Nephron (organoid): ENCODE data around the gene DLX6.
"Not testable (repeated sequence)": the region's sequence is repeated elsewhere in the genome, so short reads cannot be mapped to it uniquely, and the experiment has no call there.

Experiments
- H3K27ac Mint-ChIP-seq, 3 experiments: 2 replicates each; pipeline ENCODE4 v1.8.0; 2020; ENCODE audit warnings: mixed read lengths in 3 of 3, mild to moderate bottlenecking in 2 of 3, moderate library complexity in 1 of 3
- H3K27me3 Mint-ChIP-seq: 2 replicates; pipeline ENCODE4 v1.8.0; 2021; ENCODE audit warnings: low read depth, mild to moderate bottlenecking, moderate library complexity, mixed read lengths
- H3K36me3 Mint-ChIP-seq: 2 replicates; pipeline ENCODE4 v1.8.0; 2020; ENCODE audit warnings: low read depth, mixed read lengths
- H3K4me1 Mint-ChIP-seq: 2 replicates; pipeline ENCODE4 v1.8.0; 2020; ENCODE audit warnings: mixed read lengths
- H3K4me3 Mint-ChIP-seq, 3 experiments: 2 replicates each; pipeline ENCODE4 v1.8.0; 2020; ENCODE audit warnings: mild to moderate bottlenecking in 3 of 3, mixed read lengths in 3 of 3, moderate library complexity in 2 of 3
- H3K9me3 Mint-ChIP-seq: 2 replicates; pipeline ENCODE4 v1.8.0; 2020; ENCODE audit warnings: mixed read lengths
- TF ChIP-seq, protein P1 (sequence below), 3 experiments: fragments of 200-600 bp; sonication (generic); IDR thresholded peaks; one replicate each; pipeline ENCODE4 v1.5.0; 2021; ENCODE audit warnings: antibody characterized with exemption in 3 of 3; ENCODE audit not compliant: unreplicated experiment in 3 of 3

Gene DLX6

DNA sequence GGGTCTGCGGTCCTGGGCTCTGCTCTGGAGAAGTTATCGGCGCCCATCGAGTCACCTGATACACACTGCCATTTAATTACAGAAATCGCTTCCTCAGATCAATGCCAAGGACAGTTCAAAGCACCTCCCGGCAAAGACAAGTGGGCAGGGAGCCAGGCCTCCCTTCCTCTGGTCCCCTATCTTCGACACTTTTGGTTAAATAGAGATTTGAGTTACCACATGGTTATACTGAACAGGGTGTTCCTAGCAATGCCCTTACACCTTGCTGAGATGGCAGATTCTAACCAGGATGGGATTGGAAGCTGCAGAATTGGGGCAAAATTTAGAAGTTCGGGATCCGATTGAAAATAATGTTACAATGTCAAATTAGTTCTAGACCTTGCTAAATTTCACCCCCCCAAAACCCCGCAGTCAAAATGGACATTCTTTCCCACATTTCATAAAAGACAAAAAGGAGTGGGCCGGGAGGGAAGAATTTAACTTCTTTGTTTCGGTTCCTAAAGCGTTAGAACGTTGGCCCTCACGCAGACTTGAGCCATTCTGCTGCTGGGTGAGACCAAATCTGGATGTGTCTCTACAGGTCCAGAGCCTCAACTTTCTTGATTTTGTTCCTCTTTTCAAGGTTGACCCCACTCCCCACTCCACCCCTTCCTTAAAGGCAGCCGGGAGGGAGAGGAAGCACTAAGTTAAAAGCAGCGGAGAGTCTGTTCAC, 21.5 kb downstream of the DLX6 start:
- Mint-ChIP-seq H3K27me3 (peaks cover 95% of the 10 kb centered on the region), H3K4me1 (peaks cover 47% of the 10 kb centered on the region), H3K27ac (no peak overlapping the region), H3K36me3 (no peaks in the 10 kb centered on the region), H3K4me3 (peak overlapping the region; percentile 80 to 88 (median 87)), H3K9me3 (no peaks in the 10 kb centered on the region)
- TF ChIP-seq, protein P1, sequence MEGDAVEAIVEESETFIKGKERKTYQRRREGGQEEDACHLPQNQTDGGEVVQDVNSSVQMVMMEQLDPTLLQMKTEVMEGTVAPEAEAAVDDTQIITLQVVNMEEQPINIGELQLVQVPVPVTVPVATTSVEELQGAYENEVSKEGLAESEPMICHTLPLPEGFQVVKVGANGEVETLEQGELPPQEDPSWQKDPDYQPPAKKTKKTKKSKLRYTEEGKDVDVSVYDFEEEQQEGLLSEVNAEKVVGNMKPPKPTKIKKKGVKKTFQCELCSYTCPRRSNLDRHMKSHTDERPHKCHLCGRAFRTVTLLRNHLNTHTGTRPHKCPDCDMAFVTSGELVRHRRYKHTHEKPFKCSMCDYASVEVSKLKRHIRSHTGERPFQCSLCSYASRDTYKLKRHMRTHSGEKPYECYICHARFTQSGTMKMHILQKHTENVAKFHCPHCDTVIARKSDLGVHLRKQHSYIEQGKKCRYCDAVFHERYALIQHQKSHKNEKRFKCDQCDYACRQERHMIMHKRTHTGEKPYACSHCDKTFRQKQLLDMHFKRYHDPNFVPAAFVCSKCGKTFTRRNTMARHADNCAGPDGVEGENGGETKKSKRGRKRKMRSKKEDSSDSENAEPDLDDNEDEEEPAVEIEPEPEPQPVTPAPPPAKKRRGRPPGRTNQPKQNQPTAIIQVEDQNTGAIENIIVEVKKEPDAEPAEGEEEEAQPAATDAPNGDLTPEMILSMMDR (IDR thresholded peaks at IDR 0.05; ENCODE audit: unreplicated experiment in 3 of 3): no peak

DNA sequence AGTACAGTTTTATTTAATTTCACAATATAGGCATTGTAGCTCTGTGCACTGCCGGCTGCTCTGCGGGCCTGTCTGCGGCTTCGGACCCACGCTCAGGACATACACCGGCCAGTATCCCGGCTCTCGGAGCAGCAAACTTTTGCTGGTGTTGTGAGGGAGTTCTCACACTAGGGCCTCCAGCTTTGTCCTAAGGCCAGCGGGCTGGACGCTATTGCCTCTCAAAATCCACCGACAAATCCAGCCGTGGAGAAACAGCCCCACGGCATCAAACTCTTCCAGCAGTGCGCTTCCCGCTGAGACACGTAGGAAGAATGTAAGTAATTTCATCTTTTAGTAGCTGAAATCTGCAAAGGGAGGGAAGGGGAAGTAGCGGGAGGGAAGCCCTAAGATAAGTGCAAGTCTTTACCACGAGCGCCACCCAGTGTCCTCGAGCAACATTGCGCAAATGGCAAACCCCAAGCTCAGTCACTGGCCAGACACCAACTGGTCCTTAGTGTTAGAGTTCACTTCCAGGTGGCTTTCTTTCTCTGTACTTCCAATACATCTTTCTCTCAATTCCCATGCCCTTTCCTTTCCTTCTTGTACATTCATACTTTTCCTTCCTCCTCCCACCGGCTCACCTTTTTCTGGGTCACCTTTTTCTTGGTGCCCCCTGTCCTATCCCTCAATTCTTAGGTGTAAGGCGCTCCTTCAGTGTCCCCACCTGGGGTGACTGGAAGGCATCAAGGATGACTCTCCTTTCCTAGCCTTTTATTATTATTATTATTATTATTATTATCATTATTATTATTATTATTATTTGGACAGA, 22.3 kb downstream of the DLX6 start:
- TF ChIP-seq, protein P1 (IDR thresholded peaks at IDR 0.05; ENCODE audit: unreplicated experiment in 3 of 3): peak; percentile 92 to 94 (median 94)
- Mint-ChIP-seq H3K4me3 (peak overlapping the region; percentile 80 to 88 (median 87)), H3K27me3 (peaks cover 94% of the 10 kb centered on the region), H3K4me1 (peaks cover 39% of the 10 kb centered on the region), H3K36me3 (no peaks in the 10 kb centered on the region), H3K27ac (peak overlapping the region in 1 of 3 experiments; percentile 11), H3K9me3 (no peaks in the 10 kb centered on the region)

DNA sequence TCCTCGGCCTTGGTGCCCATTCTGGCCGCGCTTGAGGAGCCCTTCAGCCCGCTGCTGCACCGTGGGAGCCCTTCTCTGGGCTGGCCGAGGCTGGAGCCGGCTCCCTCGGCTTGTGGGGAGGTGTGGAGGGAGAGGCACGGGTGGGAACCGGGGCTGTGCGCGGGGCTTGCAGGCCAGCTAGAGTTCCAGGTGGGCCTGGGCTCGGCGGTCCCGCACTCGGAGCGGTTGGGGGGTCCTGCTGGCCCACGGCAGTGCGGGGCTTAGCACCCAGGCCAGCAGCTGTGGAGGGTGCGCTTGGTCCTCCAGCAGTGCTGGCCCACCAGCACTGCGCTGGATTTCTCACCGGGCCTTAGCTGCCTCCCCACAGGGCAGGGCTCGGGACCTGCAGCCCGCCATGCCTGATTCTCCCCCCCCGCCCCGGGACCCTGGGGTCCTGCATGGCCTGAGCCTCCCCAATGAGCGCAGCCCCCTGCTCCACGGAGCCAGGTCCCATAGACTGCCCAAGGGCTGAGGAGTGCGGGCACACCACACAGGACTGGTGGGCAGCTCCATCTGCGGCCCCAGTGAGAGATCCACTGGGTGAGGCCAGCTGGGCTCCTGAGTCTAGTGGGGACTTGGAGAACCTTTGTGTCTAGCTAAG, 29.0 kb downstream of the DLX6 start:
- not testable (repeated sequence) for H3K9me3 Mint-ChIP-seq, H3K4me3 Mint-ChIP-seq, H3K36me3 Mint-ChIP-seq, H3K27ac Mint-ChIP-seq, H3K4me1 Mint-ChIP-seq
- peaks cover 44% of the 10 kb centered on the region for H3K27me3 Mint-ChIP-seq

DNA sequence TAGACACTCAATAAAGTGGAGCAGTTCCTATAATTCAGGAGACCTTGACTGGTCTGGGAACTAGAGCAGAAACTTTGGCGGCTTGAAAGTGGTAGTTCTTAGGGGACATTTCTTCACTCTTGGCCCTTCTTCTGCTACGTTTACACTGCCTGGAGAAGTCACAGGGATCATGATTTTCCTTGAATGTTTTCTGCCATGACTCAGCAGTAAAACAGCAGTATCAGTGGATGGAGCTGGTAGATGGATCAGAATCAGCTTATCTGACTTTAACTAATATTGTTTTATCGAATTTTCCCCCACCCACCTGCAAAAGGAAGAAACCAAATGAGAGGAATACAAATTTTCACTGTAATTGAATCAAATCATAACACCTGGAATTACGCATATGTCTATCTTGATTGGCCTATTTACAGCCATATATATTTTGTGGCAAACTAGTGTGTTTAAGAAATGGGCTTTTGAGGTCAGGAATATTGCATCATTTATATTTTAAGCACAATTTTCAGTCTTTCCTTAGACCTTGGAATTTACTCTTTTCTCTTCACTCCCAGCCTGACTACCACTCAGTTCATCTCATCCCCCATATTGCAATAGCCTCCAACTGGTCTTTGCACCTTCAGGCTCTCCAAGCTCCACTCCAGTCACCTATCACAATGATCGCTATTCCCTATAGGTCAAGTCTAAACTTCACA, 34.2 kb downstream of the DLX6 start:
- no peaks in the 10 kb centered on the region for H3K4me1 Mint-ChIP-seq
- no peak overlapping the region for H3K27ac Mint-ChIP-seq
- H3K27me3 Mint-ChIP-seq: peaks cover 36% of the 10 kb centered on the region
- H3K4me3 Mint-ChIP-seq: no peak overlapping the region
- no peaks in the 10 kb centered on the region for H3K36me3 Mint-ChIP-seq
- H3K9me3 Mint-ChIP-seq: no peaks in the 10 kb centered on the region
- TF ChIP-seq, protein P1 (IDR thresholded peaks at IDR 0.05; ENCODE audit: unreplicated experiment in 3 of 3): no peak

DNA sequence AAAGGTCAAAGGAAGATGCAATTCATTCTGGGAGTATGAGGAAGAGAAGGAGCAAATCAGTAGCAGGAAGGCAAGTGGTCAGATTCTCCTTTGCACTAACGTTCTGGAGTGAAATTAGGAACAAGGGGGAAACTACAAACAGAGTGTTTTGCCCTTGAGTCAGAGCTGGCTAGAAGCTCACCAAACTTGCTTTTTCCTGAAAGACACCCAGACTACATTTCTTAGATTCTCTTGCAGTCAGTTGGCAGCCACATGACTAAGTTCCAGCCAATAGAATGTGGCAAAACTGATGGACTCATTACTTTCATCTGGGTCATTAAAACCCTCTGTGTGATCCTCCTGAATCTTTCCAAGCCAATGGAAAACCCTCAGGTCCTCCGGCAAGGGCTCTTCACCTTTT, 37.9 kb downstream of the DLX6 start:
- Mint-ChIP-seq H3K27me3 (peaks cover 31% of the 10 kb centered on the region), H3K36me3 (no peaks in the 10 kb centered on the region), H3K9me3 (no peaks in the 10 kb centered on the region), H3K27ac (no peak overlapping the region), H3K4me3 (no peak overlapping the region), H3K4me1 (no peaks in the 10 kb centered on the region)
- TF ChIP-seq, protein P1 (IDR thresholded peaks at IDR 0.05; ENCODE audit: unreplicated experiment in 3 of 3): no peak
